Right lobe of liver (tissue), 6 donors: ENCODE measurements around the gene SNCG. TPM values are rescaled to one million over a fixed set of nuclear protein-coding genes. Genes with fewer than 3 reads are reported as not detected.
"Not testable (repeated sequence)": the region's sequence is repeated elsewhere in the genome, so short reads cannot be mapped to it uniquely, and the experiment has no call there.

Experiments used
- ATAC-seq, 4 donors: fragments of 200-7000 bp; cut with Tn5 transposase; one replicate each; pipeline ENCODE4 v1.9.1; 2020; ENCODE audit warnings: mild to moderate bottlenecking in 4 of 4, moderate library complexity in 4 of 4
- DNase-seq, 3 donors: peaks; one replicate each; pipeline ENCODE4 v3.0.0-alpha.2; 2020
- H3K27ac ChIP-seq, 3 donors: fragments of 200-600 bp; one replicate each; pipeline ENCODE4 v1.8.0; 2022
- H3K27me3 ChIP-seq, 2 donors: fragments of 200-600 bp; one replicate each; pipeline ENCODE4 v1.8.0; 2022
- H3K36me3 ChIP-seq, 4 donors: fragments of 200-600 bp; sonication (generic) in 1 of 4; one replicate each; pipeline versions ENCODE4 v1.5.1 to v1.8.0; 2017 to 2022; ENCODE audit warnings: control low read depth in 1 of 4
- H3K4me1 ChIP-seq, 4 donors: fragments of 200-600 bp; sonication (generic) in 1 of 4; one replicate each; pipeline versions ENCODE4 v1.5.1 to v1.8.0; 2017 to 2022; ENCODE audit warnings: control low read depth in 1 of 4
- H3K4me3 ChIP-seq, 3 donors: fragments of 200-600 bp; one replicate each; pipeline ENCODE4 v1.8.0; 2022
- H3K9me3 ChIP-seq, 4 donors: fragments of 200-600 bp; sonication (generic) in 1 of 4; one replicate each; pipeline versions ENCODE4 v1.5.1 to v1.8.0; 2017 to 2022; ENCODE audit warnings: control low read depth in 1 of 4
- POLR2A ChIP-seq: fragments of 450-650 bp; IDR thresholded peaks from one replicate; pipeline ENCODE4 v1.6.1; 2017; ENCODE audit warnings: antibody characterized with exemption, mild to moderate bottlenecking
- WGBS: methylation state at CpG from one replicate; pipeline ENCODE4 v1.1.6; 2018; ENCODE audit warnings: low coverage, low lambda C conversion rate; ENCODE audit not compliant: insufficient coverage; ENCODE audit errors: missing lambda C conversion rate; 5-methylcytosine and 5-hydroxymethylcytosine counted together
- intact Hi-C, 2 donors: fragments of 100-400 bp; cut with DNase I; formaldehyde crosslinking; loops; one replicate each; pipeline versions ENCODE4 v1.11.2 to v1.14.1; 2022
- total RNA-seq, 6 experiments: library from RNA; depleted of rRNA in 2 of 6; stranded (reverse); fragments of >200 nt in 2 of 6; fragmentation: NEBNext Ultra II Directional in 3 of 6; extraction: Animal tissue kit (Norgen Biotek cat#: 25700) in 3 of 6; gene quantifications; one replicate each; pipeline versions ENCODE4 v1.1.0 to v1.2.4, GENCODE V29; 2016 to 2023
- TF ChIP-seq, protein P1 (sequence below), 4 donors: fragments of 200-600 bp in 3 of 4; fragments of 450-650 bp in 1 of 4; IDR thresholded peaks; one replicate each; pipeline versions ENCODE4 v1.5.1 to v1.8.0; 2016 to 2022; ENCODE audit warnings: antibody characterized with exemption in 4 of 4, mild to moderate bottlenecking in 2 of 4
- donor health status: DM: no; HTN: yes; CAD: no.
- donor health status: DM: no; HTN: no; CAD: no.
- donor health status: DM: no; HTN: no; CAD: no.
- donor health status: DM: no; HTN: yes; CAD: no.
- donor health status: DM: no; HTN: yes; CAD: no.

SNCG gene
- total RNA-seq, 6 experiments from 2014 or later: 1.1 to 21.2 (median 2.2) TPM

DNA sequence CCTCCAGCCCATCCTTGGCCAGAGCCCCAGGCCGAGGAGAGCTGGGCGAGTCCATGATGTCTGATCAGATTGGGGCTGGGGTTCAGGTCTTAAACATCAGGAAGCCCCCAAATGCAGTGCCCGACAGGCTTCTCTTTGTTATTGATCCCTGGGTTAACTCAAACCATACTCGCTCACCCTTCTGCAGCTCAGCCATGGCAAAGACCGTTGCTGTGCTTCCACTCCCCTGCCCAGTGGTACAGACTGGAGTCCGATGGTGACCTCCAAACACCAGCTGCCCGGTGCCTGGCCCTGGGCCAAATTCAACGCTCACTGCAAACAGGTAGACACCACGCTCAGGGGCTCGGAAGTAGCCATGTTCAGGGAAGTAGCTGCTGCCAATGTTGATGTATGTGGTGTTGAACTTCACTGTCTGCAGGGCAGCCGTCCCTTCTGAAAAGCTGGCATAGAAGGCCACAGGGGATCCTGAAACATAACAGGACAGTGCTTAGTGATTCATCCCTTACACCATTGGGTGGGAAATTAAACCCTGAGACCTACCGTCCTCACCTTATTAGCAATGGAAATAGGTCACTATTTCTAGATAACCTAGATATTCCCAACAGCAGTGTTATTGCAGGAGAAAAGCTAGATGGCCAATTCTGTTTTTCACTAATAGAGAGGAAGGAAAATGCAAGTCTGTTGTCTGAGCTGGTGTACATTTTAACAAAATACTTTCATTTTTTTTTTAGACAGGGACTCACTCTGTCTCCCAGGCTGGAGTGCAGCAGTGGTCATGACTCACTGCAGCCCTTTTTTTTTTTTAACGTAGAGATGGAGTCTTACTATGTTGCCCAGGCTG, 21.5 kb upstream of the SNCG start:
- H3K36me3 ChIP-seq: no peaks in the 10 kb centered on the region
- DNase-seq (peak in 1 of 3 donors; percentile 59), ATAC-seq (no peak)
- H3K4me1 ChIP-seq: peaks cover 0 to 11% (median 4%) of the 10 kb centered on the region in 4 donors
- WGBS: 64% methylated on average over 2 of the region's 13 CpGs
- H3K9me3 ChIP-seq: no peaks in the 10 kb centered on the region
- TF ChIP-seq, protein P1, sequence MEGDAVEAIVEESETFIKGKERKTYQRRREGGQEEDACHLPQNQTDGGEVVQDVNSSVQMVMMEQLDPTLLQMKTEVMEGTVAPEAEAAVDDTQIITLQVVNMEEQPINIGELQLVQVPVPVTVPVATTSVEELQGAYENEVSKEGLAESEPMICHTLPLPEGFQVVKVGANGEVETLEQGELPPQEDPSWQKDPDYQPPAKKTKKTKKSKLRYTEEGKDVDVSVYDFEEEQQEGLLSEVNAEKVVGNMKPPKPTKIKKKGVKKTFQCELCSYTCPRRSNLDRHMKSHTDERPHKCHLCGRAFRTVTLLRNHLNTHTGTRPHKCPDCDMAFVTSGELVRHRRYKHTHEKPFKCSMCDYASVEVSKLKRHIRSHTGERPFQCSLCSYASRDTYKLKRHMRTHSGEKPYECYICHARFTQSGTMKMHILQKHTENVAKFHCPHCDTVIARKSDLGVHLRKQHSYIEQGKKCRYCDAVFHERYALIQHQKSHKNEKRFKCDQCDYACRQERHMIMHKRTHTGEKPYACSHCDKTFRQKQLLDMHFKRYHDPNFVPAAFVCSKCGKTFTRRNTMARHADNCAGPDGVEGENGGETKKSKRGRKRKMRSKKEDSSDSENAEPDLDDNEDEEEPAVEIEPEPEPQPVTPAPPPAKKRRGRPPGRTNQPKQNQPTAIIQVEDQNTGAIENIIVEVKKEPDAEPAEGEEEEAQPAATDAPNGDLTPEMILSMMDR (IDR thresholded peaks at IDR 0.05): no peak
- TF ChIP-seq POLR2A: no peak
- no peak overlapping the region for H3K27ac ChIP-seq
- H3K4me3 ChIP-seq: no peak overlapping the region
- H3K27me3 ChIP-seq: no peaks in the 10 kb centered on the region
- intact Hi-C loops: no loop called here

DNA sequence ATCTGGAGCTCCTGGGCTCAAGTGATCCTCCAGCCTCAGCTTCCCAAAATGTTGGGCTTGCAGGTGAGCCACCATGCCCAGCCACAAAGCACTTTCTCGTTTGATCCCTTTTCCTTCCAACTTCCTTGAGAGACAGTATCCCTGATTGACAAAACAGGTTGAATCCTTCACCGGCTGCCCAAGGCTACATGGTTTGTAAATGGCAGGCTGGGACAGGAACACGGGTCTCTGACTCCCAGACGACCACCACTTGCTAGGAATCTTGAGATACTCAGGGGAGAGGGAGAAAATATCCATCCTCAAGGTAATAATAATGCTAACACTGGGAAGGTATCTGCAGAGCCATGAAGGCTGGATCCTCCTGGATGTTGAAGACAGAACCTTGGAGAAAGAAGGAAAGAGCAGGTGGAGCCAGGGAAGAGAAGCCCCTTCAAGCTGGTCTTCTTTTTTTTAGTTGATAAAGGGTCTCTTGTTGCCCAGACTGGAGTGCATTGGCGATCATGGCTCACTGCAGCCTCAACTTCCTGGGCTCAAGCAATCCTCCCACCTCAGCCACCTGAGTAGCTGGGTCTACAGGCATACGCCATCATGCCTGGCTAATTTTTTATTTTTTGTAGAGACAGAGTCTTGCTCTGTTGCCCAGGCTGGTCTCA, 20.8 kb upstream of the SNCG start:
- no peak overlapping the region for H3K27ac ChIP-seq
- TF ChIP-seq, protein P1 (IDR thresholded peaks at IDR 0.05): no peak
- TF ChIP-seq POLR2A: no peak
- WGBS: 62% methylated on average over 4 of the region's 6 CpGs
- no peaks in the 10 kb centered on the region for H3K9me3 ChIP-seq
- H3K36me3 ChIP-seq: no peaks in the 10 kb centered on the region
- intact Hi-C loops: no loop called here
- ATAC-seq: no peak
- peaks cover 0 to 12% (median 4%) of the 10 kb centered on the region in 4 donors for H3K4me1 ChIP-seq
- H3K27me3 ChIP-seq: no peaks in the 10 kb centered on the region
- H3K4me3 ChIP-seq: no peak overlapping the region
- DNase-seq: peak in 1 of 3 donors; percentile 20

DNA sequence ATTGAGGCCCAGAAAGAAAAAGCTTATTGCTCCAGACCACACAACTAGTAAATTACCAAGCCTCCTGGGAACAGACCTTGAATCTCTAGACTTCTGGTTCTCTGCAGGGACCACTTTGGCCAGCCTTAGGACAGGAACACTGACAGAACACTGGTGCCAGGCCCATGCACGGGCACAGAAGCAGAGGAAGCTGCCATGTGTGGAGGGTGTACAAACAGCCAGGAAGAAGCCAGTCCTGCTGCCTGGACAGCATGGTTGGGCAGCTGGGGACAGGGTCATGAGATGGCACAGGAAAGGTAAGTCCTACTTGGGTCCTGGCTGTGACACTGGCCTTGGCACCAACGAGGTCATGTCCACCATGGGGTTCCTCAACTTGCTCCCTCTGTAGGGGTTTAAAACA, 20.1 kb upstream of the SNCG start:
- H3K27ac ChIP-seq: no peak overlapping the region

DNA sequence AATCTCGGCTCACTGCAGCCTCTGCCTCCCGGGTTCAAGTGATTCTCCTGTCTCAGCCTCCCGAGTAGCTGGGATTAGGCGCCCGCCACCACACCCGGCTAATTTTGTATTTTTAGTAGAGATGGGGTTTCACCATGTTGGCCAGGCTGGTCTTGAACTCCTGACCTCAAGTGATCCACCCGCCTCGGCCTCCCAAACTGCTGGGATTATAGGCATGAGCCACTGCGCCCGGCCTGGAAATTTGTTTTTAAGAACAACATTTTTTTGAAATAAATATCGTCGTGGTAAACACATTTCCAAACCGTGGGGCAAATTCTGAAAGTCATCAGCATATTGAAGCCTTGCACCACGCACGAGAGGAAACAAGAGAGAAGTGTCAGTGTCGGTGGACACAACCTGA, 18.3 kb upstream of the SNCG start:
- H3K27ac ChIP-seq, H3K36me3 ChIP-seq, ATAC-seq, H3K9me3 ChIP-seq, H3K27me3 ChIP-seq, intact Hi-C loops: not testable (repeated sequence)
- DNase-seq: peak in 1 of 3 donors; percentile 20
- Histone ChIP-seq H3K4me3 (peak overlapping the region in 1 of 3 donors; percentile 49), H3K4me1 (peaks cover 0 to 25% (median 9%) of the 10 kb centered on the region in 4 donors)
- WGBS: 79% methylated on average over 11 of the region's 16 CpGs

More for the DNA sequence above, 20.1 kb upstream of the SNCG start:
- intact Hi-C loops: no loop called here
- Histone ChIP-seq H3K36me3 (no peaks in the 10 kb centered on the region), H3K27me3 (no peaks in the 10 kb centered on the region), H3K4me3 (no peak overlapping the region), H3K4me1 (peaks cover 0 to 19% (median 5%) of the 10 kb centered on the region in 4 donors), H3K9me3 (no peaks in the 10 kb centered on the region)
- DNase-seq (peak in 1 of 3 donors; percentile 30), ATAC-seq (no peak)
- no CpG with 5 or more reads among the region's 2 CpGs for WGBS
- TF ChIP-seq, protein P1 (IDR thresholded peaks at IDR 0.05): no peak
- no peak for TF ChIP-seq POLR2A

DNA sequence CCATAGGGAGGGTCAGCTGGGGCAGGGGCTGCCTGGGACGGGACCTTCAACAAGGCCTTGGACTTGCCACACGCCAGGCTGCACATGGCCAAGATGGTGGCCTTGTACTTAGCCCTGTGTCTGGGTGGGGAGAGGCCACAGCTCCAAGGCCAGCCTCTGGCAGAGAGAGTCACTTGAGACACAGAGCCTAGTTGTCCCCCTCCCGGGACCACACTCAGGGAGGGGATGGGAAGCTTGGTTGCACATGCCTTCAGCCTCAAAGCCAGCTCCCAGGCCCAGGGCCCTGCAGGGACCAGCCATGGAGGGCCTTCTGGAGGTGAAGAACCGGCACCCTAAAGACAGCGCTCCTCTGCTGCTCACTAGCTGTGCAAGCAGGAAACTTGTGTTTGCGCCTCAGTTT, 17.7 kb upstream of the SNCG start:
- Histone ChIP-seq H3K27ac (no peak overlapping the region), H3K4me1 (peaks cover 0 to 25% (median 9%) of the 10 kb centered on the region in 4 donors), H3K36me3 (no peaks in the 10 kb centered on the region), H3K27me3 (no peaks in the 10 kb centered on the region), H3K4me3 (no peak overlapping the region), H3K9me3 (no peaks in the 10 kb centered on the region)
- WGBS: no CpG with 5 or more reads among the region's 6 CpGs
- no peak for TF ChIP-seq POLR2A
- TF ChIP-seq, protein P1 (IDR thresholded peaks at IDR 0.05): no peak
- intact Hi-C loops: no loop called here
- DNase-seq: peak in 1 of 3 donors; percentile 43
- ATAC-seq: no peak
